Globus pallidus (tissue), 1 donor: ENCODE data around the gene RABGGTA.

ENCODE experiments used
- DNase-seq: peaks from one replicate; pipeline ENCODE4 v3.0.0-alpha.2; 2015; ENCODE audit warnings: low spot score

The RABGGTA gene

GRCh38 chr14:24271134-24271833 is at the start of gene RABGGTA:
Gene RABGGTA (minus strand): TSS chr14:24271597. CDS start chr14:24271115, 482 bp downstream.
- peak; percentile 80 for DNase-seq

GRCh38 chr14:24317141-24317928 is 45.9 kb upstream of the RABGGTA start:
- DNase-seq, result no peak

- DNase-seq, result no peak
These were observed 45.2 kb upstream of the RABGGTA start for GRCh38 chr14:24316597-24316950.

GRCh38 chr14:24315807-24316596 is 44.6 kb upstream of the RABGGTA start:
- DNase-seq, result no peak

GRCh38 chr14:24315243-24315806 is 43.9 kb upstream of the RABGGTA start:
- no peak for DNase-seq

- no peak for DNase-seq
These were observed 43.2 kb upstream of the RABGGTA start for GRCh38 chr14:24314377-24315193.

- DNase-seq, result no peak
These were observed 42.5 kb upstream of the RABGGTA start for GRCh38 chr14:24313913-24314312.

- DNase-seq, result no peak
These were observed 41.5 kb upstream of the RABGGTA start for GRCh38 chr14:24312736-24313507.

GRCh38 chr14:24311837-24312615 is 40.6 kb upstream of the RABGGTA start:
- DNase-seq, result no peak

GRCh38 chr14:24310646-24311604 is 39.5 kb upstream of the RABGGTA start, which contains the start of gene LTB4R:
Gene LTB4R (plus strand): TSS chr14:24311502. CDS start chr14:24315652, 4,150 bp downstream.
- peak; percentile 55 for DNase-seq

GRCh38 chr14:24310265-24310645 is 38.9 kb upstream of the RABGGTA start:
- no peak for DNase-seq

- DNase-seq, result no peak
These were observed 38.3 kb upstream of the RABGGTA start, which contains the start of gene LTB4R2 for GRCh38 chr14:24309538-24310264. Gene LTB4R2 (plus strand): TSS chr14:24310140. CDS start chr14:24310665, 525 bp downstream.

- DNase-seq, result no peak
These were observed 37.1 kb upstream of the RABGGTA start for GRCh38 chr14:24308342-24309124.

- peak; percentile 43 for DNase-seq
These were observed 36.4 kb upstream of the RABGGTA start, which contains the start of gene CIDEB for GRCh38 chr14:24307575-24308341. Gene CIDEB (minus strand): TSS chr14:24307977. CDS start chr14:24307858, 119 bp downstream.

GRCh38 chr14:24307156-24307574 is 35.8 kb upstream of the RABGGTA start:
- no peak for DNase-seq

GRCh38 chr14:24304019-24304387 is 32.6 kb upstream of the RABGGTA start:
- no peak for DNase-seq
